HepG2 (cell line): ENCODE results near the gene GNB3. TPM values are rescaled to one million over a fixed set of nuclear protein-coding genes. Genes with fewer than 3 reads are reported as not detected.

Experiments used
- ESRRA ChIP-seq: sonication (generic); formaldehyde crosslinking; IDR thresholded peaks from 2 replicates; pipeline ENCODE4 v1.5.1; 2020; ENCODE audit warnings: mild to moderate bottlenecking, low read depth, missing genetic modification reagents
- MEIS1 ChIP-seq: sonication (generic); formaldehyde crosslinking; IDR thresholded peaks from 2 replicates; pipeline ENCODE4 v1.9.0; 2021; ENCODE audit warnings: mild to moderate bottlenecking, missing genetic modification reagents, moderate library complexity, borderline replicate concordance
- MTF1 ChIP-seq: sonication (generic); formaldehyde crosslinking; IDR thresholded peaks from 2 replicates; pipeline ENCODE4 v1.5.0; 2020; ENCODE audit warnings: missing genetic modification reagents
- POLR2G ChIP-seq: fragments of 200-400 bp; formaldehyde crosslinking; IDR thresholded peaks from 2 replicates; pipeline ENCODE4 v1.6.1; 2018; ENCODE audit warnings: mild to moderate bottlenecking, low read depth, low read length, moderate library complexity
- SNAPC4 ChIP-seq: sonication (generic); formaldehyde crosslinking; IDR thresholded peaks from 2 replicates; pipeline ENCODE4 v1.4.0; 2020; ENCODE audit warnings: mild to moderate bottlenecking, missing genetic modification reagents
- TIGD3 ChIP-seq: sonication (generic); formaldehyde crosslinking; IDR thresholded peaks from 2 replicates; pipeline ENCODE4 v1.5.1; 2020; ENCODE audit warnings: mild to moderate bottlenecking, missing genetic modification reagents, borderline replicate concordance
- U2AF2 ChIP-seq: fragments of 200-400 bp; formaldehyde crosslinking; IDR thresholded peaks from 2 replicates; pipeline ENCODE4 v1.6.1; 2017; ENCODE audit warnings: low read depth, mild to moderate bottlenecking, low read length
- ZBTB44 ChIP-seq: sonication (generic); formaldehyde crosslinking; IDR thresholded peaks from 2 replicates; pipeline ENCODE4 v1.4.0; 2020; ENCODE audit warnings: missing genetic modification reagents
- ZNF264 ChIP-seq: sonication (generic); formaldehyde crosslinking; IDR thresholded peaks from 2 replicates; pipeline ENCODE4 v1.4.0; 2020; ENCODE audit warnings: missing genetic modification reagents
- ZNF567 ChIP-seq: sonication (generic); formaldehyde crosslinking; IDR thresholded peaks from 2 replicates; pipeline ENCODE4 v1.8.1; 2023; ENCODE audit warnings: mild to moderate bottlenecking, missing genetic modification reagents, borderline replicate concordance
- polyA plus RNA-seq, 8 experiments: library from polyadenylated mRNA; depleted of rRNA in 3 of 8; stranded (reverse) in 7 of 8; unstranded in 1 of 8; fragments of >200 nt; fragmentation: Illumina TruSeq in 4 of 8; extraction: Trizol in 4 of 8; gene quantifications; 2 replicates each; pipeline versions ENCODE4 v1.2.1 to v1.2.3, GENCODE V29; 2011 to 2016; ENCODE audit warnings: low read depth in 4 of 8, missing spikeins in 1 of 8, mixed read lengths in 1 of 8; ENCODE audit not compliant: insufficient read depth in 1 of 8
- total RNA-seq, 5 experiments: library from RNA; depleted of rRNA; stranded (reverse); fragments of >200 nt; fragmentation: Illumina TruSeq; extraction: Trizol; gene quantifications; 2 replicates each; pipeline ENCODE4 v1.2.3, GENCODE V29; 2016; ENCODE audit warnings: low read depth in 1 of 5
- TF ChIP-seq, protein P1 (sequence below): IDR thresholded peaks from 2 replicates; pipeline ENCODE4 v1.6.1; 2016; ENCODE audit warnings: low read depth, borderline replicate concordance
- TF ChIP-seq, protein P2 (sequence below): sonication (generic); formaldehyde crosslinking; conservative IDR thresholded peaks from 2 replicates; pipeline ENCODE4 v1.4.0; 2020; ENCODE audit warnings: missing genetic modification reagents
- TF ChIP-seq, protein P3 (sequence below): sonication (generic); formaldehyde crosslinking; IDR thresholded peaks from 2 replicates; pipeline ENCODE4 v1.4.0; 2020; ENCODE audit warnings: missing genetic modification reagents; ENCODE audit errors: not compliant biosample characterization
- TF ChIP-seq, protein P4 (sequence below): sonication (generic); formaldehyde crosslinking; IDR thresholded peaks from 2 replicates; pipeline ENCODE4 v1.4.0; 2020; ENCODE audit warnings: missing genetic modification reagents

The GNB3 gene
- total and polyA plus RNA-seq, 2 of the 13 experiments (the other 11 are each of a cell fraction or from before 2014, with no cell fraction given), result 1.3 to 3.6 TPM

GRCh38 chr12:6866920-6867412, 26.2 kb downstream of the GNB3 start (continued):
- TF ChIP-seq TIGD3 (CRISPR knock-in tag), result no peak
- TF ChIP-seq, protein P1, sequence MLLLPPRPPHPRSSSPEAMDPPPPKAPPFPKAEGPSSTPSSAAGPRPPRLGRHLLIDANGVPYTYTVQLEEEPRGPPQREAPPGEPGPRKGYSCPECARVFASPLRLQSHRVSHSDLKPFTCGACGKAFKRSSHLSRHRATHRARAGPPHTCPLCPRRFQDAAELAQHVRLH (CRISPR knock-in tag), result no peak
- TF ChIP-seq, protein P2, sequence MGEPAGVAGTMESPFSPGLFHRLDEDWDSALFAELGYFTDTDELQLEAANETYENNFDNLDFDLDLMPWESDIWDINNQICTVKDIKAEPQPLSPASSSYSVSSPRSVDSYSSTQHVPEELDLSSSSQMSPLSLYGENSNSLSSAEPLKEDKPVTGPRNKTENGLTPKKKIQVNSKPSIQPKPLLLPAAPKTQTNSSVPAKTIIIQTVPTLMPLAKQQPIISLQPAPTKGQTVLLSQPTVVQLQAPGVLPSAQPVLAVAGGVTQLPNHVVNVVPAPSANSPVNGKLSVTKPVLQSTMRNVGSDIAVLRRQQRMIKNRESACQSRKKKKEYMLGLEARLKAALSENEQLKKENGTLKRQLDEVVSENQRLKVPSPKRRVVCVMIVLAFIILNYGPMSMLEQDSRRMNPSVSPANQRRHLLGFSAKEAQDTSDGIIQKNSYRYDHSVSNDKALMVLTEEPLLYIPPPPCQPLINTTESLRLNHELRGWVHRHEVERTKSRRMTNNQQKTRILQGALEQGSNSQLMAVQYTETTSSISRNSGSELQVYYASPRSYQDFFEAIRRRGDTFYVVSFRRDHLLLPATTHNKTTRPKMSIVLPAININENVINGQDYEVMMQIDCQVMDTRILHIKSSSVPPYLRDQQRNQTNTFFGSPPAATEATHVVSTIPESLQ, result no peak
- TF ChIP-seq, protein P3, sequence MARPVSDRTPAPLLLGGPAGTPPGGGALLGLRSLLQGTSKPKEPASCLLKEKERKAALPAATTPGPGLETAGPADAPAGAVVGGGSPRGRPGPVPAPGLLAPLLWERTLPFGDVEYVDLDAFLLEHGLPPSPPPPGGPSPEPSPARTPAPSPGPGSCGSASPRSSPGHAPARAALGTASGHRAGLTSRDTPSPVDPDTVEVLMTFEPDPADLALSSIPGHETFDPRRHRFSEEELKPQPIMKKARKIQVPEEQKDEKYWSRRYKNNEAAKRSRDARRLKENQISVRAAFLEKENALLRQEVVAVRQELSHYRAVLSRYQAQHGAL (CRISPR knock-in tag), result no peak
- TF ChIP-seq U2AF2, result no peak
- no peak for TF ChIP-seq ZNF567 (CRISPR knock-in tag)
- no peak for TF ChIP-seq SNAPC4
- no peak for TF ChIP-seq MEIS1 (CRISPR knock-in tag)
- TF ChIP-seq MTF1 (CRISPR knock-in tag), result no peak
- no peak for TF ChIP-seq ZBTB44 (CRISPR knock-in tag)
- no peak for TF ChIP-seq ZNF264 (CRISPR knock-in tag)
- TF ChIP-seq, protein P4, sequence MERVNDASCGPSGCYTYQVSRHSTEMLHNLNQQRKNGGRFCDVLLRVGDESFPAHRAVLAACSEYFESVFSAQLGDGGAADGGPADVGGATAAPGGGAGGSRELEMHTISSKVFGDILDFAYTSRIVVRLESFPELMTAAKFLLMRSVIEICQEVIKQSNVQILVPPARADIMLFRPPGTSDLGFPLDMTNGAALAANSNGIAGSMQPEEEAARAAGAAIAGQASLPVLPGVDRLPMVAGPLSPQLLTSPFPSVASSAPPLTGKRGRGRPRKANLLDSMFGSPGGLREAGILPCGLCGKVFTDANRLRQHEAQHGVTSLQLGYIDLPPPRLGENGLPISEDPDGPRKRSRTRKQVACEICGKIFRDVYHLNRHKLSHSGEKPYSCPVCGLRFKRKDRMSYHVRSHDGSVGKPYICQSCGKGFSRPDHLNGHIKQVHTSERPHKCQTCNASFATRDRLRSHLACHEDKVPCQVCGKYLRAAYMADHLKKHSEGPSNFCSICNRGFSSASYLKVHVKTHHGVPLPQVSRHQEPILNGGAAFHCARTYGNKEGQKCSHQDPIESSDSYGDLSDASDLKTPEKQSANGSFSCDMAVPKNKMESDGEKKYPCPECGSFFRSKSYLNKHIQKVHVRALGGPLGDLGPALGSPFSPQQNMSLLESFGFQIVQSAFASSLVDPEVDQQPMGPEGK (CRISPR knock-in tag), result no peak
- TF ChIP-seq ESRRA (CRISPR knock-in tag), result 0 out of 2 replicates have a peak, but pooled peaks have one; percentile 6
- TF ChIP-seq POLR2G, result no peak
